GM23338 (cell line): Measurements from ENCODE around the gene PRR18. TPM values are rescaled to one million over a fixed set of nuclear protein-coding genes. Genes with fewer than 3 reads are reported as not detected.

ENCODE experiments used
- ATAC-seq: fragments of 200-7000 bp; cut with Tn5 transposase; 3 replicates; pipeline ENCODE4 v1.9.1; 2020
- DNase-seq: peaks from one replicate; pipeline ENCODE4 v3.0.0-alpha.2; 2015; ENCODE audit warnings: low spot score
- H2AFZ ChIP-seq: fragments of 200-600 bp; sonication (generic); 2 replicates; pipeline ENCODE4 v1.8.0; 2016; ENCODE audit warnings: antibody characterized with exemption, mild to moderate bottlenecking, moderate library complexity
- H3F3A ChIP-seq: fragments of 200-600 bp; sonication (generic); replicated peaks from 2 replicates; pipeline ENCODE4 v1.8.0; 2017; ENCODE audit warnings: antibody characterized with exemption, mixed run types, low read depth
- H3K27ac ChIP-seq: fragments of 200-600 bp; sonication (generic); 2 replicates; pipeline ENCODE4 v1.6.1; 2016; ENCODE audit warnings: low read depth
- H3K27me3 ChIP-seq: fragments of 200-600 bp; sonication (generic); 2 replicates; pipeline ENCODE4 v1.8.0; 2016; ENCODE audit warnings: mild to moderate bottlenecking, mixed run types, moderate library complexity; ENCODE audit not compliant: insufficient read depth
- H3K36me3 ChIP-seq: fragments of 200-600 bp; sonication (generic); 2 replicates; pipeline ENCODE4 v1.8.0; 2016; ENCODE audit warnings: mild to moderate bottlenecking; ENCODE audit not compliant: insufficient read depth
- H3K4me1 ChIP-seq: fragments of 200-600 bp; sonication (generic); 2 replicates; pipeline ENCODE4 v1.8.0; 2016; ENCODE audit warnings: mild to moderate bottlenecking, moderate library complexity; ENCODE audit not compliant: insufficient read depth
- H3K4me2 ChIP-seq: fragments of 200-600 bp; sonication (generic); 2 replicates; pipeline ENCODE4 v1.7.1; 2017; ENCODE audit warnings: mixed run types
- H3K4me3 ChIP-seq: fragments of 200-600 bp; sonication (generic); 2 replicates; pipeline ENCODE4 v1.6.1; 2016; ENCODE audit warnings: mixed run types
- H3K79me2 ChIP-seq: fragments of 200-600 bp; sonication (generic); replicated peaks from 2 replicates; pipeline ENCODE4 v1.8.0; 2017; ENCODE audit warnings: mild to moderate bottlenecking; ENCODE audit not compliant: insufficient read depth
- H3K9me2 ChIP-seq: fragments of 200-600 bp; sonication (generic); 2 replicates; pipeline ENCODE4 v1.8.0; 2017; ENCODE audit not compliant: insufficient read depth
- H4K20me1 ChIP-seq: fragments of 200-600 bp; sonication (generic); replicated peaks from 2 replicates; pipeline ENCODE4 v1.8.0; 2017; ENCODE audit warnings: mild to moderate bottlenecking; ENCODE audit not compliant: insufficient read depth
- H3K27ac Mint-ChIP-seq: 2 replicates; pipeline ENCODE4 v1.8.0; 2020; ENCODE audit warnings: inconsistent platforms, mild to moderate bottlenecking, moderate library complexity, mixed read lengths
- H3K27me3 Mint-ChIP-seq: 3 replicates; pipeline ENCODE4 v1.8.0; 2022; ENCODE audit warnings: low read depth, mild to moderate bottlenecking, moderate library complexity, mixed read lengths, inconsistent platforms; ENCODE audit not compliant: insufficient read depth, poor library complexity
- H3K36me3 Mint-ChIP-seq: 3 replicates; pipeline ENCODE4 v1.8.0; 2021; ENCODE audit warnings: low read depth, mild to moderate bottlenecking, inconsistent platforms, moderate library complexity, mixed read lengths
- H3K4me1 Mint-ChIP-seq: 3 replicates; pipeline ENCODE4 v1.8.0; 2020; ENCODE audit warnings: mild to moderate bottlenecking, inconsistent platforms, mixed read lengths
- H3K4me3 Mint-ChIP-seq: 3 replicates; pipeline ENCODE4 v1.8.0; 2021; ENCODE audit warnings: moderate library complexity, mild to moderate bottlenecking, inconsistent platforms, mixed read lengths
- H3K9me3 Mint-ChIP-seq: 3 replicates; pipeline ENCODE4 v1.8.0; 2020; ENCODE audit warnings: moderate library complexity, mild to moderate bottlenecking, inconsistent platforms, mixed read lengths
- CTCF ChIP-seq, 2 experiments: fragments of 200-600 bp in 1 of 2; sonication (generic) in 1 of 2; conservative IDR thresholded peaks; 2 replicates each; pipeline versions ENCODE4 v1.5.1 to v1.6.1; 2016 to 2017; ENCODE audit warnings: antibody characterized with exemption in 2 of 2, low read depth in 2 of 2, mild to moderate bottlenecking in 2 of 2, moderate library complexity in 1 of 2
- EZH2 ChIP-seq: fragments of 200-600 bp; sonication (generic); IDR thresholded peaks from one replicate; pipeline ENCODE4 v1.8.0; 2017; ENCODE audit warnings: antibody characterized with exemption, mild to moderate bottlenecking, low read depth; ENCODE audit not compliant: unreplicated experiment
- ZNF114 ChIP-seq: fragments of 250-450 bp; sonication (Bioruptor Pico); IDR thresholded peaks from 2 replicates; pipeline ENCODE4 v1.5.0; 2020; ENCODE audit warnings: mild to moderate bottlenecking, moderate library complexity
- ZNF462 ChIP-seq: fragments of 250-450 bp; sonication (Bioruptor Pico); IDR thresholded peaks from 2 replicates; pipeline ENCODE4 v1.5.0; 2020; ENCODE audit warnings: mild to moderate bottlenecking, moderate library complexity
- polyA plus RNA-seq: library from polyadenylated mRNA; unstranded; fragments of >200 nt; fragmentation: Nextera tagmentation; extraction: Ambion mirVana; gene quantifications from 2 replicates; pipeline ENCODE4 v1.2.1, GENCODE V29; 2016
- total RNA-seq: library from RNA; depleted of rRNA; stranded (reverse); fragments of >200 nt; shearing (Covaris generic); gene quantifications from 2 replicates; pipeline ENCODE4 v1.2.3, GENCODE V29; 2014

PRR18 gene
- total and polyA plus RNA-seq, 2 experiments from 2014 or later = 0.24 TPM; not detected in 1

GRCh38 chr6:166341977-166342348 lies 33.8 kb upstream of the PRR18 start:
- Mint-ChIP-seq H3K9me3 (no peaks in the 10 kb centered on the region; the same call in 2 of the 3 replicates), H3K27me3 (peaks cover 2% of the 10 kb centered on the region), H3K4me1 (peaks cover 18% of the 10 kb centered on the region), H3K36me3 (peaks cover 6% of the 10 kb centered on the region; the same call in 1 of the 3 replicates), H3K27ac (peak overlapping the region; percentile 95), H3K4me3 (peak overlapping the region; percentile 96)
- Histone ChIP-seq H2AFZ (peak overlapping the region; percentile 86; the same call in 1 of the 2 replicates), H3K4me2 (peak overlapping the region; percentile 100), H3K4me1 (peaks cover 21% of the 10 kb centered on the region), H3F3A (no peaks in the 10 kb centered on the region), H4K20me1 (peaks cover 39% of the 10 kb centered on the region), H3K4me3 (peak overlapping the region; percentile 100), H3K27ac (peak overlapping the region; percentile 85), H3K36me3 (no peaks in the 10 kb centered on the region), H3K79me2 (peaks cover 62% of the 10 kb centered on the region), H3K9me2 (0 out of 2 replicates have a peak, but pooled peaks cover 3% of the 10 kb centered on the region), H3K27me3 (no peaks in the 10 kb centered on the region)
- DNase-seq (peak; percentile 33), ATAC-seq (peak; percentile 10; the same call in 2 of the 3 replicates)
- TF ChIP-seq ZNF114 (CRISPR knock-in tag) (no peak), CTCF (conservative IDR thresholded peaks at IDR 0.05; ENCODE audit: low read depth in 2 of 2) (no peak), EZH2 (no peak), ZNF462 (CRISPR knock-in tag) (no peak)
